Subcutaneous adipose tissue (tissue), 4 donors: ENCODE data around the gene LCE6A. TPM values are rescaled to one million over a fixed set of nuclear protein-coding genes. Genes with fewer than 3 reads are reported as not detected.

Experiments
- total RNA-seq, 4 donors: library from RNA; depleted of rRNA; stranded (reverse); fragments of >200 nt; gene quantifications; one replicate each; pipeline ENCODE4 v1.1.0, GENCODE V29; 2016
- TF ChIP-seq, protein P1 (sequence below): fragments of 450-650 bp; IDR thresholded peaks from one replicate; pipeline ENCODE4 v1.5.1; 2016; ENCODE audit warnings: low read depth, mild to moderate bottlenecking, control low read depth, antibody characterized with exemption, moderate library complexity

The LCE6A gene
- total RNA-seq, 4 donors from 2014 or later, result not detected

DNA sequence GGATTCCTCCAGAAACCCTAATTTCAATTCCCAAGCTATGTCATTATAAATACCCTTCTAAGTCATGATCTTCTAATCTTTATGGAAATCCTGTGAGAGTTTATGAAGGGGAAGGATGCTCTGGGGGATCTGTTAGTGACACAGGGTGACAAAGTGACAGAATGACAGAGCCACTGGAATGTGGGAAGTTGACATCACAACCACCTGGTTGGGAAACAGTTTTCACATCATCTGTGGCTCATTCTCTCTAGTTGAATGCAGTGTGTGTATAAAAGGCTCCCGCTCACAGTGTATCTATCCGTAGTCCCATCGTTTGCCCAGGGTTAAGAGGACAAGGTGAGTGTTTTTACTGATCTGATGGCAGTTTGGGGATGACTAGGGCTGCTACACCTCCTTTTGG, 17.0 kb downstream of the LCE6A start, which contains the start of gene LCE7A:
Gene LCE7A (plus strand): TSS at position 301 of the 400 bp plus-strand sequence. CDS start 702 bp downstream, outside the sequence.
- TF ChIP-seq, protein P1, sequence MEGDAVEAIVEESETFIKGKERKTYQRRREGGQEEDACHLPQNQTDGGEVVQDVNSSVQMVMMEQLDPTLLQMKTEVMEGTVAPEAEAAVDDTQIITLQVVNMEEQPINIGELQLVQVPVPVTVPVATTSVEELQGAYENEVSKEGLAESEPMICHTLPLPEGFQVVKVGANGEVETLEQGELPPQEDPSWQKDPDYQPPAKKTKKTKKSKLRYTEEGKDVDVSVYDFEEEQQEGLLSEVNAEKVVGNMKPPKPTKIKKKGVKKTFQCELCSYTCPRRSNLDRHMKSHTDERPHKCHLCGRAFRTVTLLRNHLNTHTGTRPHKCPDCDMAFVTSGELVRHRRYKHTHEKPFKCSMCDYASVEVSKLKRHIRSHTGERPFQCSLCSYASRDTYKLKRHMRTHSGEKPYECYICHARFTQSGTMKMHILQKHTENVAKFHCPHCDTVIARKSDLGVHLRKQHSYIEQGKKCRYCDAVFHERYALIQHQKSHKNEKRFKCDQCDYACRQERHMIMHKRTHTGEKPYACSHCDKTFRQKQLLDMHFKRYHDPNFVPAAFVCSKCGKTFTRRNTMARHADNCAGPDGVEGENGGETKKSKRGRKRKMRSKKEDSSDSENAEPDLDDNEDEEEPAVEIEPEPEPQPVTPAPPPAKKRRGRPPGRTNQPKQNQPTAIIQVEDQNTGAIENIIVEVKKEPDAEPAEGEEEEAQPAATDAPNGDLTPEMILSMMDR, result no peak

DNA sequence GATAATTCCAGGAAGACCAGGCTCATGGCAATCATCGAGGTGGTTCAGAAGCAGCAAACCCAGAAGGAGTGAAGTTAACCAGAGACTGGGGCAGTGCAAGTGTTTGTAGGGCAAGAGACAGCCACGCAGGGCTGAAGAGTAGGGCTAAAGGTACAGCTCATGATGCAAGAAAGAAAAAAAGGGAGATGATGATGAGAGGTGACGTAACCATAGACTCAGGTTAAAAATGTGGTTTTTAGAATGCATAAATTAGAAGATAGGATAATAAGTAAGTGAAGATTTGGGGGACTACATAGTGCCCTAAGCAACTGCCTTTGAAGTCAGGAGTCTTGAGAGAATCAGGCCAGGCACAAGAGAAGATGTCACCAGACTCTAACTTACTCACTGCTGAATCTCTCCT, 17.5 kb downstream of the LCE6A start:
- TF ChIP-seq, protein P1, result no peak

GRCh38 chr1:152861374-152861773, 18.7 kb downstream of the LCE6A start:
- TF ChIP-seq, protein P1, result no peak

GRCh38 chr1:152864443-152864842, 21.8 kb downstream of the LCE6A start:
- TF ChIP-seq, protein P1, result no peak

DNA sequence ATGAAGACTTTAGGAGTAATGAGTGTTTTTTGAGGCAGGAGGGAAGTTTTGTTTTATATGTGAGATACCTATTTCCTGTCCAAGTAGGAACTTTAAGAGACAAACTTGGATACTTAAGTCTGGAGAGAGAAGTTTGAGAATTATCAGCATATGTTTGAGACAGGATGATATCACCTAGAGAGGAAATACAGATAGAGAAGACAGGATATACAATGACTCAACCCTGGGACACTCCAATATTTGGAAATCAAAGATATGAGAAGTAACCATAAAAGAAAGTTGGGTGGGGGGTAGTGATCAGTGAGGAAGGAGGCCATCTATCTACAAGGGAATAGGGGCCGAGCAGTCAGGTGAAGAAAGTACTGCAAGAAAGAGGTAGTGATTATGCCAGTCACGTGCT, 23.7 kb downstream of the LCE6A start:
- TF ChIP-seq, protein P1, result no peak

- TF ChIP-seq, protein P1, result no peak
Observed at GRCh38 chr1:152869808-152870419, 27.3 kb downstream of the LCE6A start.

GRCh38 chr1:152870831-152871730, 28.4 kb downstream of the LCE6A start:
- TF ChIP-seq, protein P1, result no peak
